SKM-1 treated with dmso at 0.1 percent for 144 hours (cell line): Measurements from ENCODE around the gene LEMD2.

Experiments used
- DNase-seq: peaks from one replicate; lab custom pipeline; 2025; ENCODE audit not compliant: unreplicated experiment; lab: John Stamatoyannopoulos, UW

The LEMD2 gene

DNA sequence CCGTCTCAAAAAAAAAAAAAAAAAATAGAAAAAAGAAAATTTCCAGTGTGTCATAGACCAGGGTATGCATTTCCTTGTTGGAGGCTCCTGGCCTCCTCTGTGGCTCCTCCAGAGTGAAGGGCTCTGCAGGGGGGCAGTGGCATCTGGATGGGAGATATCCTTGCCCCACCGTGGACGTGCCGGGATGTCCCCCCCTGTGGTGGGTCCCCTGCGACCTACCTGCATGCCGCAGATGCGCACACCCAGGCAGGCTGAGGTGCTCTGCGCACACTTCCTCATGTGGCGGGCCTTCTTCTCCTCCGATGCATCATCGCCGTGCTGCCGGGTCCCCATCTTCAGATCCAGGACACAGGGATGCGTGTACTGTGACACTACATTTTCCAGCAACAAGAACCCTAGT is 63.7 kb downstream of the LEMD2 start:
- no peak for DNase-seq

GRCh38 chr6:33724102-33725023 is 64.6 kb downstream of the LEMD2 start:
- DNase-seq: no peak

DNA sequence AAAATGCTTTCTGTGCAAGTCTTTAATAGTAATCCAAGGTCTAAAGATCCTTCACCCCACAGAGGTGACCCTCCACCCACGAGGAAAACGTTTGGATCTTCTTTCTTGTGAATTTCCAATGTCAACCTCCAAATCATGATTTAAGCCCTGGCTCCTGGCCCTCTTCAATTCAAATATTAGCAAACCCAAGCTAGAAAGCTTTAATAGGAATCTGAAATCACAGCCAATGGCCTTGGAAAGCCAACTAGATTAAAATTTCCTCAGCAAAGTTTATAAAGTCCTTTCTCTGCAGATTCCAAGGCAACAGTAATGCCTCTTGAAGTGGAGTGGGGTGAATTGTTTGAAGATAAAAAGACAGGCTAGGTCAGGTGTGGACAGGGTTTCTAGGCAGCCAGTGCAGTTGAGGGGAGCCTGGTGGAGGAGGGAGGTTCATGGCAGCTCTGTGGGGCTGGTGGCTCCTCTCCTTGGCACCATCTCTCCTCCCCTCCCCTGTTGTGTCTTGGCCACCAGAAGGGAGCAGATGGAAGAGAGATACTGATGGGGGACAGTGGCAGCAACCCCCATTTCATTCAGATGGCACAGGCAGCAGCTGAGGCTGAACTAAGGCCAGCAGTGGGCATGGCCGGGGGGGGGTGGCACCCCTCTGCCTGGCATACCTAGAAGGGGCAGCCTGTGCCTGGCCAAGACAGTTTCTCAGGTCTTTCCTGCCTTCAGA is 65.4 kb downstream of the LEMD2 start:
- DNase-seq: no peak

GRCh38 chr6:33722103-33722623 is 66.8 kb downstream of the LEMD2 start:
- no peak for DNase-seq

- no peak for DNase-seq
Observed at GRCh38 chr6:33721508-33721907, 67.4 kb downstream of the LEMD2 start.
